ENCODE results near the gene CCR3. TPM values are rescaled to one million over a fixed set of nuclear protein-coding genes. Genes with fewer than 3 reads are reported as not detected.

CCR3 gene
- total RNA-seq, 2 experiments from 2014 or later: not detected

DNA sequence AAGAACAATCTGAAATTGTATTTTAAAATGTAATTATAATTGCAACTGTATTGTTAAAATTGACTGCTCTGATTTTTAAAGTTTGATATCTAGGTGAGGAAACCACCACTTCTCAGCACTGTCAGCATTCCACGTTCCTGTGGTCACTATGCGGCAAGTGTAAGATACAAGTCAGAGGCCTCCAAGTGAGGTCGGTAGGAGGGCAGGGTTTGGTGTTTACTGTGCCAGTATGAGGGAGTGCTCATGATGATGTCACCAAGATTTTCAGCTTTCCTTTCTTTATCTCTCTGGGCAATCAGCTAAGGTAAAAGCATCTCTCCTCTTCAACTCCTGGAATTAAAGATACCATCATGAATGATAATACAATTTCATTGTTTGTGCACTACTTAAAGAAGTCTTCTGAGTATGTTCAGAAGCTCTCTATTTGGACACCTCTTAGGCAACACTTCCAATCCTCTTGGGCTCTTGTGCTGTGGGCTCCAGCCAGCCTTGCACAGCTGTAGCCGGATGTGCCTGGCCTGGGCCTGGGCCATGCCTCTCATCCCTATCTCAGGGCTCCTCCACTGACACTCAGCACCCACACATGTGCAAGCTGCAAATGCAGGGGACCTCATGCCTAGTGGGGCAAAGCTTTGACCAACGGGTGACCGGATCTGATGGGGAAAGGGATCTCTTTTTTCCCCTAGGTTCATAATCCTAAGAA, 42.9 kb downstream of the CCR3 start:
- ChIA-PET CTCF (interaction anchor here (0.8 to 1.9 kb wide), 8 partner anchors 8 to 356 kb away, joined by 3 to 10 read pairs (median 3); partner anchors contain the start of gene CCR5), POLR2A (interaction anchor here (0.8 to 2.6 kb wide), 4 partner anchors 9 to 85 kb away, joined by 3 to 12 read pairs (median 8); partner anchors contain the start of gene CCR5)
- Mint-ChIP-seq H3K36me3 (ENCODE audit: low read depth) (no peaks in the 10 kb centered on the region), H3K27ac (peak overlapping the region; percentile 82), H3K4me1 (ENCODE audit: low read depth) (peaks cover 69% of the 10 kb centered on the region), H3K4me3 (no peak overlapping the region), H3K27me3 (peaks cover 1% of the 10 kb centered on the region), H3K9me3 (peaks cover 3% of the 10 kb centered on the region)
- no peak for TF ChIP-seq CTCF (IDR thresholded peaks at IDR 0.05)
- ATAC-seq: peak; percentile 43
- peak; percentile 73 for DNase-seq
- intact Hi-C loops (cut with micrococcal nuclease): loop anchor here (5.0 kb wide), 1 partner anchor 188 kb away; no protein-coding TSS in a partner anchor

- Mint-ChIP-seq H3K27me3 (peaks cover 1% of the 10 kb centered on the region), H3K36me3 (ENCODE audit: low read depth) (no peaks in the 10 kb centered on the region), H3K9me3 (peaks cover 2% of the 10 kb centered on the region), H3K4me1 (ENCODE audit: low read depth) (peaks cover 64% of the 10 kb centered on the region), H3K27ac (peak overlapping the region; percentile 82), H3K4me3 (no peak overlapping the region)
- no peak for DNase-seq
- TF ChIP-seq CTCF (IDR thresholded peaks at IDR 0.05): no peak
- intact Hi-C loops (cut with micrococcal nuclease): no loop called here
- ChIA-PET POLR2A (interaction anchor here (0.8 to 2.6 kb wide), 5 partner anchors 8 to 84 kb away, joined by 3 to 12 read pairs (median 6); partner anchors contain the start of gene CCR5), CTCF (interaction anchor here (1.2 to 1.9 kb wide), 4 partner anchors 9 to 189 kb away, joined by 3 to 10 read pairs (median 4); partner anchors contain the start of gene CCR5)
- no peak for ATAC-seq
Observed at GRCh38 chr3:46285931-46286619, 43.8 kb downstream of the CCR3 start.

DNA sequence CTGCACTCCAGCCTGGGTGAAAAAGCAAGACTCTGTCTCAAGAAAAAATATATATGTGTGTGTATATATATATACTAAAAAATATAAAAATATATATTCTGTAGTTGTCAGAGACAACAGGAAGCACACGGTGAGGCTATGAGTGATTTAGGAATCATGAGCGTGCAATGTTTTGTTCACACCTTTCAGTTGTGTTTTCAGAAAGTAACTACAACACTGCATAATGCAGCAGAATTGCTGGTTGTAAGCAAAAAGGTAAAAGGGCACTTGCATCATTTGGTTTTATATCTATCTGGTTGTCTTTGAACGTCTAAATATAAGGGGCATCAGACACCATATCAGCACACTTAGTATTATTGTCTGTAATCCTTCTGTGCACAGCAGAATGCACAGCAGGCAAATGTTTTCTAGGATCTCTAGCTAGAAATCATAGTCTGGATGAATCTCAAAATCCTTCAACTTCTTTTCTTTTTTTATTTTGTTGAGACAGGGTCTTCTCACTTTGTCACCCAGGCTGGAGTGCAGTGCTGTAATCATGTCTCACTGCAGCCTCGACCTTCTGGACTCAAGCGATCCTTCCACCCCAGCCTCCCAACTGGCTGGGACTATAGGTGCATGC, 44.8 kb downstream of the CCR3 start:
- Mint-ChIP-seq H3K27me3 (peaks cover 1% of the 10 kb centered on the region), H3K4me1 (ENCODE audit: low read depth) (peaks cover 58% of the 10 kb centered on the region), H3K36me3 (ENCODE audit: low read depth) (no peaks in the 10 kb centered on the region), H3K27ac (peak overlapping the region; percentile 44), H3K4me3 (no peak overlapping the region), H3K9me3 (peaks cover 2% of the 10 kb centered on the region)
- ATAC-seq (peak; percentile 24), DNase-seq (no peak)
- POLR2A ChIA-PET: interaction anchor here (1.6 to 2.6 kb wide), 2 partner anchors 12 to 83 kb away, joined by 6 to 12 read pairs; partner anchors contain the start of gene CCR5
- TF ChIP-seq CTCF (IDR thresholded peaks at IDR 0.05): no peak
- intact Hi-C loops (cut with micrococcal nuclease): no loop called here
- CTCF ChIA-PET: interaction anchor here (1.2 kb wide), 1 partner anchor 10 kb away, joined by 6 read pairs; no protein-coding TSS in a partner anchor

DNA sequence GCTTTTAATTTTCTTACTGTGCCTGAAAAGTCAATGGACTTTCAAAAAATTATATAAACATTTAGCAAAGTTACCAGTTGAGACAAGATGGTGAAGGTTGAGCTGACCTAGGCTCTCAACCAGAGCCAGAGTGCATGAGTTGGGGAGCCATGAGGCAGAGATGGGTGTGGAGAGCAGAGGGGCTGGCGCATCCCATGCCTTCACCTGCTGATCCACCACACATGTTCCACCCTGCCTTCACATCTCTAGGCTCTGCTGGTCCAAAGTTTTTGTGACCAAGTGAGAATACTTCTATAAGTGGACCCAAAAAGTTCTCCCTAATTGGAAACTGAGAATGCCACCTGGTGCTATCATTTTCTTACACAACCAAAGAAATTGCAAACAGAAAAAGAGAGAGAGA, 47.3 kb downstream of the CCR3 start:
- CTCF ChIA-PET: no interaction called here
- TF ChIP-seq CTCF (IDR thresholded peaks at IDR 0.05): no peak
- POLR2A ChIA-PET: no interaction called here
- peaks cover 54% of the 10 kb centered on the region for H3K4me1 Mint-ChIP-seq (ENCODE audit: low read depth)
- no peak for DNase-seq
- peaks cover 2% of the 10 kb centered on the region for H3K9me3 Mint-ChIP-seq
- no peak overlapping the region for H3K4me3 Mint-ChIP-seq
- ATAC-seq: no peak
- H3K27ac Mint-ChIP-seq: no peak overlapping the region
- peaks cover 1% of the 10 kb centered on the region for H3K27me3 Mint-ChIP-seq
- intact Hi-C loops (cut with micrococcal nuclease): no loop called here
- H3K36me3 Mint-ChIP-seq (ENCODE audit: low read depth): no peaks in the 10 kb centered on the region

Data from activated CD8-positive, alpha-beta T cell treated with anti-CD3 and anti-CD28 coated beads for 36 hours (primary cell).